Lower lobe of right lung (tissue), 2 donors: ENCODE measurements around the gene PDE11A. TPM values are rescaled to one million over a fixed set of nuclear protein-coding genes. Genes with fewer than 3 reads are reported as not detected.

Experiments used
- ATAC-seq, 2 donors: fragments of 200-7000 bp; cut with Tn5 transposase; one replicate each; pipeline ENCODE4 v1.9.1; 2020 to 2022; ENCODE audit warnings: mild to moderate bottlenecking in 2 of 2, moderate library complexity in 2 of 2
- DNase-seq: peaks from one replicate; pipeline ENCODE4 v3.0.0-alpha.2; 2020
- H3K27ac ChIP-seq: fragments of 200-600 bp; one replicate; pipeline ENCODE4 v1.8.0; 2022
- H3K27me3 ChIP-seq: fragments of 200-600 bp; one replicate; pipeline ENCODE4 v1.8.0; 2022; ENCODE audit warnings: low read depth
- H3K36me3 ChIP-seq: fragments of 200-600 bp; one replicate; pipeline ENCODE4 v1.8.0; 2022; ENCODE audit warnings: mild to moderate bottlenecking
- H3K4me1 ChIP-seq: fragments of 200-600 bp; one replicate; pipeline ENCODE4 v1.8.0; 2022
- H3K4me3 ChIP-seq: fragments of 200-600 bp; one replicate; pipeline ENCODE4 v1.8.0; 2022; ENCODE audit warnings: mild to moderate bottlenecking
- H3K9me3 ChIP-seq: fragments of 200-600 bp; one replicate; pipeline ENCODE4 v1.8.0; 2022
- CTCF ChIP-seq: fragments of 200-600 bp; IDR thresholded peaks from one replicate; pipeline ENCODE4 v1.8.0; 2022; ENCODE audit warnings: antibody characterized with exemption, mild to moderate bottlenecking
- intact Hi-C: fragments of 100-400 bp; cut with DNase I; formaldehyde crosslinking; loops from one replicate; pipeline ENCODE4 v1.11.0; 2022
- total RNA-seq: library from RNA; stranded (reverse); fragmentation: NEBNext Ultra II Directional; extraction: Animal tissue kit (Norgen Biotek cat#: 25700); gene quantifications from one replicate; pipeline ENCODE4 v1.2.1, GENCODE V29; 2021
- donor health status: DM: no; HTN: yes; CAD: no; lungs with severe emphysema.

Gene PDE11A
- total RNA-seq, 1 donor from 2014 or later = 0.27 TPM

- peaks cover 7% of the 10 kb centered on the region for H3K27me3 ChIP-seq
- H3K9me3 ChIP-seq = no peaks in the 10 kb centered on the region
- DNase-seq (no peak), ATAC-seq (no peak)
- H3K4me1 ChIP-seq = no peaks in the 10 kb centered on the region
- no peak overlapping the region for H3K4me3 ChIP-seq
- no peak overlapping the region for H3K27ac ChIP-seq
- no peak for TF ChIP-seq CTCF
- H3K36me3 ChIP-seq = no peaks in the 10 kb centered on the region
- intact Hi-C loops = no loop called here
Observed at GRCh38 chr2:177628831-177629230, 443.7 kb downstream of the PDE11A start.

GRCh38 chr2:177625744-177626650 is 446.6 kb downstream of the PDE11A start:
- intact Hi-C loops = no loop called here
- Histone ChIP-seq H3K36me3 (no peaks in the 10 kb centered on the region), H3K4me1 (no peaks in the 10 kb centered on the region), H3K27ac (no peak overlapping the region), H3K9me3 (no peaks in the 10 kb centered on the region), H3K4me3 (no peak overlapping the region), H3K27me3 (peaks cover 7% of the 10 kb centered on the region)
- no peak for TF ChIP-seq CTCF
- ATAC-seq (no peak), DNase-seq (no peak)

- ATAC-seq = no peak
- no peak for TF ChIP-seq CTCF
- DNase-seq = no peak
- H3K27ac ChIP-seq = no peak overlapping the region
- no peaks in the 10 kb centered on the region for H3K9me3 ChIP-seq
- no peaks in the 10 kb centered on the region for H3K36me3 ChIP-seq
- peaks cover 7% of the 10 kb centered on the region for H3K27me3 ChIP-seq
- intact Hi-C loops = no loop called here
- no peak overlapping the region for H3K4me3 ChIP-seq
- peaks cover 10% of the 10 kb centered on the region for H3K4me1 ChIP-seq
Observed at GRCh38 chr2:177622521-177622920, 450.1 kb downstream of the PDE11A start.

- no peak for ATAC-seq
- TF ChIP-seq CTCF = no peak
- Histone ChIP-seq H3K27me3 (no peaks in the 10 kb centered on the region), H3K27ac (no peak overlapping the region), H3K36me3 (no peaks in the 10 kb centered on the region), H3K4me3 (no peak overlapping the region), H3K9me3 (no peaks in the 10 kb centered on the region), H3K4me1 (peaks cover 13% of the 10 kb centered on the region)
- intact Hi-C loops = no loop called here
- DNase-seq = no peak
Observed at GRCh38 chr2:177619986-177620385, 452.6 kb downstream of the PDE11A start.

- ATAC-seq (no peak), DNase-seq (no peak)
- no peaks in the 10 kb centered on the region for H3K36me3 ChIP-seq
- intact Hi-C loops = no loop called here
- no peak for TF ChIP-seq CTCF
- H3K27me3 ChIP-seq = no peaks in the 10 kb centered on the region
- H3K4me3 ChIP-seq = peak overlapping the region; percentile 82
- H3K4me1 ChIP-seq = peaks cover 13% of the 10 kb centered on the region
- H3K9me3 ChIP-seq = no peaks in the 10 kb centered on the region
- peak overlapping the region; percentile 98 for H3K27ac ChIP-seq
Observed at GRCh38 chr2:177619461-177619860, 453.1 kb downstream of the PDE11A start.
